B cell (primary cell): ENCODE data around the gene IKZF2. TPM values are rescaled to one million over a fixed set of nuclear protein-coding genes. Genes with fewer than 3 reads are reported as not detected.

Experiments
- ATAC-seq: fragments of 200-7000 bp; cut with Tn5 transposase; one replicate; pipeline ENCODE4 v1.10.0; 2021; ENCODE audit warnings: low read depth, mild to moderate bottlenecking, moderate number of reproducible peaks, moderate library complexity
- CTCF ChIA-PET: fragments of 350-600 bp; sonication (Branson Sonifier 250); formaldehyde crosslinking; loops from one replicate; lab custom pipeline; 2021; ENCODE audit warnings: antibody characterized with exemption, inconsistent platforms; lab: Charles Lee
- POLR2A ChIA-PET: fragments of 350-600 bp; sonication (Branson Sonifier 250); formaldehyde crosslinking; loops from one replicate; lab custom pipeline; 2021; ENCODE audit warnings: antibody characterized with exemption; lab: Charles Lee
- DNase-seq: peaks from one replicate; pipeline ENCODE4 v3.0.0; 2013
- H2AFZ ChIP-seq: 2 replicates; pipeline ENCODE4 v1.6.1; 2012; ENCODE audit warnings: mild to moderate bottlenecking, low read depth, low read length; ENCODE audit not compliant: insufficient read depth, poor library complexity, severe bottlenecking
- H3K27ac ChIP-seq, 2 donors: 1 replicate in 1 of 2; 2 replicates in 1 of 2; pipeline ENCODE4 v1.5.1; 2012 to 2013; ENCODE audit warnings: low read length in 2 of 2, mild to moderate bottlenecking in 2 of 2, moderate library complexity in 1 of 2
- H3K27me3 ChIP-seq, 4 experiments: fragments of 200-600 bp in 1 of 4; sonication (generic) in 1 of 4; replicated peaks in 1 of 4; 1 replicate in 2 of 4; 2 replicates in 2 of 4; pipeline versions ENCODE4 v1.6.1 to v1.7.0; 2013 to 2016; ENCODE audit warnings: low read length in 3 of 4, mild to moderate bottlenecking in 2 of 4, mixed read lengths in 1 of 4, moderate library complexity in 1 of 4; ENCODE audit not compliant: insufficient read depth in 4 of 4, control insufficient read depth in 3 of 4; ENCODE audit errors: control extremely low read depth in 1 of 4
- H3K36me3 ChIP-seq, 2 experiments: replicated peaks in 1 of 2; 1 replicate in 1 of 2; 2 replicates in 1 of 2; pipeline versions ENCODE4 v1.6.1 to v1.7.1; 2013; ENCODE audit warnings: low read length in 1 of 2; ENCODE audit not compliant: insufficient read depth in 2 of 2, control insufficient read depth in 1 of 2; ENCODE audit errors: control extremely low read depth in 1 of 2, extremely low read depth in 1 of 2
- H3K4me1 ChIP-seq, 2 donors: fragments of 200-600 bp in 1 of 2; sonication (generic) in 1 of 2; 1 replicate in 1 of 2; 2 replicates in 1 of 2; pipeline versions ENCODE4 v1.5.1 to v1.6.1; 2013 to 2017; ENCODE audit warnings: low read length in 2 of 2; ENCODE audit not compliant: control insufficient read depth in 2 of 2, insufficient read depth in 2 of 2
- H3K4me2 ChIP-seq: replicated peaks from 2 replicates; pipeline ENCODE3; 2012; ENCODE audit warnings: mild to moderate bottlenecking, low read depth, low read length; ENCODE audit not compliant: poor library complexity, severe bottlenecking
- H3K4me3 ChIP-seq, 5 experiments: fragments of 200-600 bp in 1 of 5; sonication (generic) in 1 of 5; 1 replicate in 3 of 5; 2 replicates in 2 of 5; pipeline versions ENCODE4 v1.5.1 to v1.7.0; 2011 to 2016; ENCODE audit warnings: low read length in 4 of 5, mild to moderate bottlenecking in 4 of 5, low read depth in 2 of 5, control low read depth in 1 of 5, moderate library complexity in 1 of 5; ENCODE audit not compliant: insufficient read depth in 1 of 5; ENCODE audit errors: control extremely low read depth in 1 of 5, extremely low read depth in 1 of 5
- H3K79me2 ChIP-seq: fragments of 200-600 bp; sonication (generic); one replicate; pipeline ENCODE4 v1.6.0; 2016; ENCODE audit warnings: low read length; ENCODE audit not compliant: control insufficient read depth, insufficient read depth
- H3K9ac ChIP-seq: fragments of 200-600 bp; sonication (generic); 2 replicates; pipeline ENCODE4 v1.6.1; 2017; ENCODE audit warnings: mild to moderate bottlenecking, low read length, moderate library complexity
- H3K9me3 ChIP-seq, 3 donors: one replicate each; pipeline versions ENCODE4 v1.6.1 to v1.7.1; 2013; ENCODE audit warnings: low read length in 2 of 3; ENCODE audit not compliant: control insufficient read depth in 2 of 3, insufficient read depth in 1 of 3; ENCODE audit errors: control extremely low read depth in 1 of 3
- H4K20me1 ChIP-seq: 2 replicates; pipeline ENCODE4 v1.6.0; 2012; ENCODE audit warnings: mild to moderate bottlenecking, low read length; ENCODE audit not compliant: insufficient read depth, control insufficient read depth, poor library complexity, severe bottlenecking
- H3K27ac Mint-ChIP-seq: one replicate; pipeline ENCODE4 v1.8.0; 2021; ENCODE audit warnings: mixed read lengths
- H3K27me3 Mint-ChIP-seq: one replicate; pipeline ENCODE4 v1.8.0; 2021; ENCODE audit warnings: mixed read lengths
- H3K4me1 Mint-ChIP-seq: one replicate; pipeline ENCODE4 v1.8.0; 2021; ENCODE audit warnings: mixed read lengths
- H3K4me3 Mint-ChIP-seq: one replicate; pipeline ENCODE4 v1.8.0; 2021; ENCODE audit warnings: mixed read lengths
- H3K9me3 Mint-ChIP-seq: one replicate; pipeline ENCODE4 v1.8.0; 2022; ENCODE audit warnings: mixed read lengths; ENCODE audit not compliant: insufficient read depth
- CTCF ChIP-seq: fragments of 200-600 bp; IDR thresholded peaks from one replicate; pipeline ENCODE4 v1.8.0; 2022; ENCODE audit warnings: antibody characterized with exemption, mild to moderate bottlenecking
- EZH2 ChIP-seq: IDR thresholded peaks from 2 replicates; pipeline ENCODE4 v1.6.1; 2012; ENCODE audit warnings: borderline replicate concordance, low read depth, mild to moderate bottlenecking, moderate library complexity, low read length; ENCODE audit not compliant: insufficient read depth, poor library complexity, severe bottlenecking
- WGBS: methylation state at CpG from one replicate; pipeline ENCODE4 v1.1.5; 2013; ENCODE audit warnings: missing lambda C conversion rate; ENCODE audit not compliant: insufficient coverage; 5-methylcytosine and 5-hydroxymethylcytosine counted together
- intact Hi-C: fragments of 100-400 bp; cut with micrococcal nuclease; formaldehyde crosslinking; loops from one replicate; pipeline ENCODE4 v1.10.0; 2022
- polyA plus RNA-seq: library from polyadenylated mRNA; depleted of rRNA; stranded (reverse); fragments of >200 nt; gene quantifications from 2 replicates; pipeline ENCODE4 v1.2.3, GENCODE V29; 2012
- total RNA-seq, 2 donors: library from RNA; stranded (reverse); fragments of 120-200 nt in 1 of 2; gene quantifications; 1 replicate in 1 of 2; 2 replicates in 1 of 2; pipeline versions ENCODE4 v1.2.3 to v1.2.4, GENCODE V29; 2013 to 2022

The IKZF2 gene
- total and polyA plus RNA-seq, 2 donors (not counting 1 experiment from before 2014, with no cell fraction given) = 2.5 to 49.3 TPM

- Histone ChIP-seq H3K4me1 (peaks cover 7 to 17% of the 10 kb centered on the region in 2 donors), H3K9ac (no peak overlapping the region), H3K4me2 (no peak overlapping the region), H3K27ac (no peak overlapping the region), H4K20me1 (no peaks in the 10 kb centered on the region), H3K4me3 (no peak overlapping the region), H3K79me2 (no peaks in the 10 kb centered on the region), H3K36me3 (no peaks in the 10 kb centered on the region), H3K27me3 (no peaks in the 10 kb centered on the region), H2AFZ (no peak overlapping the region), H3K9me3 (no peaks in the 10 kb centered on the region)
- H3K4me1 Mint-ChIP-seq = peaks cover 33% of the 10 kb centered on the region
- no peaks in the 10 kb centered on the region for H3K9me3 Mint-ChIP-seq
- no peak for ATAC-seq
- POLR2A ChIA-PET = no interaction called here
- CTCF ChIA-PET = interaction anchor here (0.7 to 1.0 kb wide), 2 partner anchors 21 to 140 kb away, joined by 3 to 4 read pairs; no protein-coding TSS in a partner anchor
- no peaks in the 10 kb centered on the region for H3K27me3 Mint-ChIP-seq
- no peak overlapping the region for H3K27ac Mint-ChIP-seq
- intact Hi-C loops = no loop called here
- H3K4me3 Mint-ChIP-seq = no peak overlapping the region
- no peak for DNase-seq
- TF ChIP-seq EZH2 (no peak), CTCF (no peak)
- no CpG with 5 or more reads among the region's 2 CpGs for WGBS
These were observed 137.4 kb downstream of the IKZF2 start for GRCh38 chr2:213013979-213014378.

GRCh38 chr2:213011505-213011904 is 139.9 kb downstream of the IKZF2 start:
- no CpG with 5 or more reads among the region's 1 CpG for WGBS
- DNase-seq (no peak), ATAC-seq (no peak)
- no peaks in the 10 kb centered on the region for H4K20me1 ChIP-seq
- no peaks in the 10 kb centered on the region for H3K9me3 Mint-ChIP-seq
- H3K27me3 Mint-ChIP-seq = no peaks in the 10 kb centered on the region
- ChIA-PET CTCF (interaction anchor here (1.1 kb wide), 1 partner anchor 24 kb away, joined by 3 read pairs; no protein-coding TSS in a partner anchor), POLR2A (no interaction called here)
- H3K36me3 ChIP-seq = no peaks in the 10 kb centered on the region
- no peak overlapping the region for H3K27ac Mint-ChIP-seq
- H3K4me3 ChIP-seq = no peak overlapping the region
- no peak overlapping the region for H3K27ac ChIP-seq
- peaks cover 21% of the 10 kb centered on the region for H3K4me1 Mint-ChIP-seq
- H3K4me2 ChIP-seq = no peak overlapping the region
- H3K27me3 ChIP-seq = no peaks in the 10 kb centered on the region
- no peaks in the 10 kb centered on the region for H3K9me3 ChIP-seq
- no peak overlapping the region for H3K4me3 Mint-ChIP-seq
- H2AFZ ChIP-seq = no peak overlapping the region
- TF ChIP-seq EZH2 = no peak
- no peak for TF ChIP-seq CTCF
- H3K9ac ChIP-seq = no peak overlapping the region
- H3K79me2 ChIP-seq = no peaks in the 10 kb centered on the region
- H3K4me1 ChIP-seq = peaks cover 7 to 12% of the 10 kb centered on the region in 2 donors
- intact Hi-C loops = no loop called here
